Right kidney (tissue), 1 donor: Measurements from ENCODE around the gene CD52.
"Not testable (repeated sequence)": the region's sequence is repeated elsewhere in the genome, so short reads cannot be mapped to it uniquely, and the experiment has no call there.

Experiments
- DNase-seq: peaks from one replicate; pipeline ENCODE4 v3.0.0-alpha.2; 2016

Gene CD52

GRCh38 chr1:26333312-26333711 lies 15.6 kb downstream of the CD52 start:
- DNase-seq, result not testable (repeated sequence)

- no peak for DNase-seq
These were observed 18.2 kb downstream of the CD52 start for GRCh38 chr1:26335774-26336476.

- DNase-seq, result peak; percentile 83
These were observed 18.9 kb downstream of the CD52 start for GRCh38 chr1:26336477-26337205.

- no peak for DNase-seq
These were observed 19.4 kb downstream of the CD52 start for GRCh38 chr1:26337206-26337535.

GRCh38 chr1:26337625-26338024 lies 19.9 kb downstream of the CD52 start:
- no peak for DNase-seq

- DNase-seq, result no peak
These were observed 20.9 kb downstream of the CD52 start for GRCh38 chr1:26338670-26339069.

GRCh38 chr1:26340047-26340481 lies 22.3 kb downstream of the CD52 start:
- no peak for DNase-seq

GRCh38 chr1:26344147-26344920 lies 26.6 kb downstream of the CD52 start:
- no peak for DNase-seq

- no peak for DNase-seq
These were observed 28.0 kb downstream of the CD52 start for GRCh38 chr1:26345718-26346117.

- DNase-seq, result no peak
These were observed 28.7 kb downstream of the CD52 start for GRCh38 chr1:26346274-26347033.

- DNase-seq, result no peak
These were observed 31.6 kb downstream of the CD52 start for GRCh38 chr1:26349188-26349876.

GRCh38 chr1:26349877-26350244 lies 32.1 kb downstream of the CD52 start:
- no peak for DNase-seq

GRCh38 chr1:26350343-26350700 lies 32.6 kb downstream of the CD52 start:
- DNase-seq, result no peak

GRCh38 chr1:26350701-26351589 lies 33.2 kb downstream of the CD52 start:
- DNase-seq, result no peak

- no peak for DNase-seq
These were observed 34.0 kb downstream of the CD52 start for GRCh38 chr1:26351590-26352337.

- no peak for DNase-seq
These were observed 34.6 kb downstream of the CD52 start for GRCh38 chr1:26352338-26352679.

GRCh38 chr1:26353210-26353859 lies 35.6 kb downstream of the CD52 start:
- DNase-seq, result no peak

- no peak for DNase-seq
These were observed 36.4 kb downstream of the CD52 start, which contains the start of gene CRYBG2 for GRCh38 chr1:26353976-26354820. CRYBG2 (minus strand) TSS chr1:26354130; CDS start chr1:26346657, 7,473 bp downstream.

GRCh38 chr1:26354972-26355371 lies 37.2 kb downstream of the CD52 start:
- DNase-seq, result no peak
